Measurements from ENCODE around the gene MAP7D2. TPM values are rescaled to one million over a fixed set of nuclear protein-coding genes. Genes with fewer than 3 reads are reported as not detected.

MAP7D2 gene
- total RNA-seq, 4 donors from 2014 or later, result 0.19 to 0.83 (median 0.44) TPM

GRCh38 chrX:20147561-20147960 lies 30.9 kb upstream of the MAP7D2 start:
- Histone ChIP-seq H3K4me1 (peaks cover 0 to 4% (median 0%) of the 10 kb centered on the region in 4 donors), H3K9me3 (no peaks in the 10 kb centered on the region), H3K27ac (replicated peaks in 1 of 4) (no peak overlapping the region), H3K27me3 (no peaks in the 10 kb centered on the region), H3K4me3 (no peak overlapping the region), H3K36me3 (peaks cover 0 to 5% (median 0%) of the 10 kb centered on the region in 4 donors)
- no peak for DNase-seq (ENCODE audit: extremely low spot score)
- 83% methylated on average over 1 of the region's 1 CpG for WGBS
- intact Hi-C loops (cut with DNase I), result no loop called here
- TF ChIP-seq POLR2A (IDR thresholded peaks at IDR 0.05; ENCODE audit: low read depth) (no peak), EP300 (IDR thresholded peaks at IDR 0.05) (no peak), POLR2AphosphoS5 (IDR thresholded peaks at IDR 0.05) (no peak)
- TF ChIP-seq, protein P1, sequence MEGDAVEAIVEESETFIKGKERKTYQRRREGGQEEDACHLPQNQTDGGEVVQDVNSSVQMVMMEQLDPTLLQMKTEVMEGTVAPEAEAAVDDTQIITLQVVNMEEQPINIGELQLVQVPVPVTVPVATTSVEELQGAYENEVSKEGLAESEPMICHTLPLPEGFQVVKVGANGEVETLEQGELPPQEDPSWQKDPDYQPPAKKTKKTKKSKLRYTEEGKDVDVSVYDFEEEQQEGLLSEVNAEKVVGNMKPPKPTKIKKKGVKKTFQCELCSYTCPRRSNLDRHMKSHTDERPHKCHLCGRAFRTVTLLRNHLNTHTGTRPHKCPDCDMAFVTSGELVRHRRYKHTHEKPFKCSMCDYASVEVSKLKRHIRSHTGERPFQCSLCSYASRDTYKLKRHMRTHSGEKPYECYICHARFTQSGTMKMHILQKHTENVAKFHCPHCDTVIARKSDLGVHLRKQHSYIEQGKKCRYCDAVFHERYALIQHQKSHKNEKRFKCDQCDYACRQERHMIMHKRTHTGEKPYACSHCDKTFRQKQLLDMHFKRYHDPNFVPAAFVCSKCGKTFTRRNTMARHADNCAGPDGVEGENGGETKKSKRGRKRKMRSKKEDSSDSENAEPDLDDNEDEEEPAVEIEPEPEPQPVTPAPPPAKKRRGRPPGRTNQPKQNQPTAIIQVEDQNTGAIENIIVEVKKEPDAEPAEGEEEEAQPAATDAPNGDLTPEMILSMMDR (IDR thresholded peaks at IDR 0.05), result no peak

GRCh38 chrX:20144491-20144890 lies 27.8 kb upstream of the MAP7D2 start:
- Histone ChIP-seq H3K27me3 (no peaks in the 10 kb centered on the region), H3K9me3 (no peaks in the 10 kb centered on the region), H3K4me1 (peaks cover 10 to 23% (median 12%) of the 10 kb centered on the region in 4 donors), H3K27ac (replicated peaks in 1 of 4) (no peak overlapping the region), H3K36me3 (no peaks in the 10 kb centered on the region), H3K4me3 (no peak overlapping the region)
- TF ChIP-seq, protein P1 (IDR thresholded peaks at IDR 0.05), result no peak
- TF ChIP-seq POLR2A (IDR thresholded peaks at IDR 0.05; ENCODE audit: low read depth) (no peak), EP300 (IDR thresholded peaks at IDR 0.05) (no peak)
- WGBS, result 83% methylated on average over 3 of the region's 3 CpGs
- intact Hi-C loops (cut with DNase I), result loop anchor here (5.0 kb wide), 1 partner anchor 123 kb away; the partner anchor contains the start of gene RPS6KA3
- DNase-seq (ENCODE audit: extremely low spot score), result no peak

GRCh38 chrX:20143561-20143960 lies 26.9 kb upstream of the MAP7D2 start:
- no peak for DNase-seq (ENCODE audit: extremely low spot score)
- H3K4me1 ChIP-seq, result peaks cover 17 to 33% (median 20%) of the 10 kb centered on the region in 4 donors
- H3K27me3 ChIP-seq, result no peaks in the 10 kb centered on the region
- WGBS, result 59% methylated on average over 2 of the region's 2 CpGs
- no peak overlapping the region for H3K4me3 ChIP-seq
- peaks cover 0 to 8% (median 0%) of the 10 kb centered on the region in 4 donors for H3K36me3 ChIP-seq
- H3K27ac ChIP-seq (replicated peaks in 1 of 4), result peak overlapping the region in 1 of 4 donors; percentile 14
- TF ChIP-seq EP300 (IDR thresholded peaks at IDR 0.05), result no peak
- TF ChIP-seq, protein P1 (IDR thresholded peaks at IDR 0.05), result no peak
- TF ChIP-seq POLR2A (IDR thresholded peaks at IDR 0.05; ENCODE audit: low read depth), result no peak
- no peak for TF ChIP-seq POLR2AphosphoS5 (IDR thresholded peaks at IDR 0.05)
- intact Hi-C loops (cut with DNase I), result loop anchor here (5.0 kb wide), 1 partner anchor 124 kb away; the partner anchor contains the start of gene RPS6KA3
- no peaks in the 10 kb centered on the region for H3K9me3 ChIP-seq

DNA sequence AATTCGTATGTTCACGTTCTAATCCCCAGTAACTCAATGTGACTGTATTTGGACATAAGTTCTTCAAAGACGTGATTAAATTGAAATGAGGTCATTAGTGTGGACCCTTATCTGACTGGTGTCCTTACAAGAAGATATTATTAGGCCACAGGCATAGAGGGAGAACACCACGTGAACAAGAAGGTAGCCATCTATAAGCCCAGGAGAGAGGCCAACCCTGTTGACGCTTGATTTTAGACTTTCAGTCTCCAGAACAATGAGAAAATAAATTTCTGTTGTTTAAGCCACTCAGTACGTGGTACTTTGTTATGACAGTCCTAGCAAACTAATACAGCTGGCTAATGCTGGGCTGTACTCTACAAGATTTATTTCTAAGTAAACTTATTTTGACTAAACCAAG lies 26.4 kb upstream of the MAP7D2 start:
- H3K4me3 ChIP-seq, result no peak overlapping the region
- H3K36me3 ChIP-seq, result peaks cover 0 to 12% (median 2%) of the 10 kb centered on the region in 4 donors
- H3K27ac ChIP-seq (replicated peaks in 1 of 4), result peak overlapping the region in 2 of 4 donors; percentile 14 to 93
- no peak for DNase-seq (ENCODE audit: extremely low spot score)
- intact Hi-C loops (cut with DNase I), result loop anchor here (5.0 kb wide), 1 partner anchor 124 kb away; the partner anchor contains the start of gene RPS6KA3
- no peaks in the 10 kb centered on the region for H3K27me3 ChIP-seq
- TF ChIP-seq EP300 (IDR thresholded peaks at IDR 0.05), result no peak
- TF ChIP-seq, protein P1 (IDR thresholded peaks at IDR 0.05), result no peak
- TF ChIP-seq POLR2AphosphoS5 (IDR thresholded peaks at IDR 0.05), result no peak
- TF ChIP-seq POLR2A (IDR thresholded peaks at IDR 0.05; ENCODE audit: low read depth), result no peak
- H3K4me1 ChIP-seq, result peaks cover 17 to 33% (median 20%) of the 10 kb centered on the region in 4 donors
- WGBS, result 55% methylated on average over 6 of the region's 6 CpGs
- H3K9me3 ChIP-seq, result no peaks in the 10 kb centered on the region

Measured in esophagus muscularis mucosa (tissue), 4 donors.